GM21576 (cell line): ENCODE measurements around the gene LRMDA.

Experiments
- ATAC-seq: cut with Tn5 transposase; IDR thresholded peaks from one replicate; pipeline ENCODE4 v1.9.1; 2021; ENCODE audit warnings: mild to moderate bottlenecking, moderate library complexity; ENCODE audit not compliant: unreplicated experiment

The LRMDA gene

GRCh38 chr10:75531571-75532031, 100.2 kb downstream of the LRMDA start:
- ATAC-seq: no peak

DNA sequence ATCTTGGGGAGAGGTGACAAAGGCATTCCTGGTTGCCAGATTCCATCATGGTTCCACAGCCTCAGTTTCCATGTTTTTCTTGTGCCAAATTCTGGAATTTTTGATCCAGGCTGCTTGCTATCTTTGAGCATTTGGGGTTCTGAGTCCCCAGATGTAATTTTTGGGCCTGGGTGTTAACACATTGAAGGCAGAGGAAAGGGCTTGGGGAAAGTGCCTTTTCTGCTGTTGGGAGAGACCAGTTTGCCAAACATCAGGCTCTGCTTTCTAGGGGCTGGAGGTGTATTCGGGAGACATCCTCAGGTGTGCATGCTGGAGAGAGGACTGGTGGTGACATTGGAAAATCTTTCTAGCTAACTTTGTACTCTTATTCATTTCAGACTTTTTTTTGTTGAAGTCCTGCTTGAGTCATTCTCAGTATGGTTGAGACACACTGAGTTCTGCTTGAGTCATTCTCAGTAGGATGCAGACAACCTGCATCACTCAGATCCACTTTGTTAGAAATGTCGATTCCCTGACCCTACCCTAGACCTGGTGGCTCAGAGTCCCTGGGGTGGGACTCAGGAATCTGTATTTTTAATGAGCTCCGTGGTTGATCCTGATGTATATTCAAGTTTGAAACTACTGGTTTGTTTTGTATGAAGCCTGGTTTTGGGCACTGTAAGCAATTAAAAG, 101.0 kb downstream of the LRMDA start:
- ATAC-seq: no peak

- ATAC-seq: no peak
These were observed 106.7 kb downstream of the LRMDA start for GRCh38 chr10:75538144-75538543.

DNA sequence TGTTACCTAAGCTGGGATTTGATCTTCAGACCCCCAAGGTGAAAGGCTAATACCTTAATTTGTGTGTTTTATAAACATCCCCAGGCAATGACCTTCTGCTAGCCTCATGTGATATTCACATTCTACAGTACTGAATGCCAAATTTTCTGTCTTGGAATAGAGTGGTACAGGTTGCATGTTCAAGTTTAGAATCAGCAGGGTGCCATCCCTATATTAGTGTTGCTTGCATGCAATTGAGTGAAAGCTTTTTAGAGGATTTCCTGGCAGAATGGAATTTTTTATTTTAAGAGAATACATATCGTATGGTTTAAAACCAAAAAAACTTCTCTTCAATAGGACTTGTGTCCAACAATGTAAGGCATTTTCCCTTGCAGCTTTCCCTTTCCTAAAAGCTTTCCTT, 107.3 kb downstream of the LRMDA start:
- no peak for ATAC-seq

DNA sequence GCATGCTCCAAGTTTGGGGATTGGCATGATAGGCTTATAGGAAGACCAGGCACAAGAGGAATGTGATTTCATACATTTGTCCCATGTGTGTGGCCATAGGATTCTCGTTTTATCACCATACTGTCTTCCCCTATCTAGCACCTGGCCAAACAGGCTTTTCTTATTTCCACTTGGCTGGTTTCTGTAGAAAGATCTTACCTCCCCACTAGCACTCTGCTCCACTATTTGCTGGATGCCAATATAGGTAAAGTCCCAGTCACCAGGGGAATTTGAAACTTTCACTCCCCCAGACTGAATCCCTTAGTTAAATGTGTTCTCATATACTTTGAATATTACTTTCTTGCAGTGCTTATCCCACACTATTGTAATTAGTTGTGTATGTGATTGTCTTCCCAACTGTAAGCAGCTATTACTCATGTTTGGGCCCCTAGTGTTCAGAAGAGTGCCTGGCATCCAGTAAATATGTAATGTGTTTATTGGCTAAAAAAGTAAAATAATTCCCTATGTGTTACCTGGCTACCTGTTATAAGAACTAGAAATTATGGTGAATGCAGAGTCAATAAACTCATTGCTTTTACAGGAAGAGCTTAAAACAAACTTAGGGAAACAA, 109.0 kb downstream of the LRMDA start:
- ATAC-seq: no peak

- no peak for ATAC-seq
These were observed 109.6 kb downstream of the LRMDA start for GRCh38 chr10:75540981-75541380.

- ATAC-seq: no peak
These were observed 110.0 kb downstream of the LRMDA start for GRCh38 chr10:75541411-75541810.

- ATAC-seq: no peak
These were observed 110.7 kb downstream of the LRMDA start for GRCh38 chr10:75542084-75542483.

DNA sequence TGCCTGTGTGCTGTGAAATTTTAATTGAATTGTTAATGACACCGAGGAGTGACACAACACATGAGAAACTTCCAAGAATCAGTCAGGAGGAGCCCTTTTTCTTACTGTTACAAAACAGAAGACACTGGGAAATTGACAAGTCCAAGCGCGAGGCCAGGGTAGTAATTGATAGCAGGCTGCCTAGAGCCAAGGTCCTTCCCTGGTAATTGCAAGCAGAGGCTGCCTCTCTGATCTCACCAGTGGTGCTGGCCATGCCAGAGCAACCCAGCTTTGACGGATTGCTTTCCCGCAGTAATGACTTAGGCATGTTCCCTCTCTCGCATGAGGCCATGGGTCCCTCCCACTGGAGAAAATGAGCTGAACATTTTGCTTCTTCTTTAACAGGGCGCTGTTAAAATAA, 111.5 kb downstream of the LRMDA start:
- ATAC-seq: no peak

DNA sequence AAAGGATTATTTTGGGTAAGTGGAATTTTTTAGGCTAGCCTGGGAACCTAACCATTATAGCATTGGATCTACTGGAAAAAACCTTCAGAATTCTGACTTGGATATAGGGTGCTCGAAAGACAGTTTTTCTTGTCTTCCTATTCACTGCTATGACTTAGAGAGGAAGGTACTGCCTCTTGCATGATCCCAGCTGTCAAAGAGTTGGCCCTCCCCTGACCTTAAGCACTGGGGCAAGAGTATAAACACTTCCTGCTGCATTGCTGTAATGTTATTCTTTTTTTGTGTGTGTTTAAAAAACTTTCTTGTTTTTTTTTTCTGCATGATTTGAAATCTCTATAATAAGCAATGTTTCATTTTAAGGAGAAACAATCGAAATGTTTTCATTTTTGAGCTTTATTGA, 113.0 kb downstream of the LRMDA start:
- no peak for ATAC-seq

- ATAC-seq: no peak
These were observed 113.7 kb downstream of the LRMDA start for GRCh38 chr10:75544993-75545706.

- no peak for ATAC-seq
These were observed 114.6 kb downstream of the LRMDA start for GRCh38 chr10:75546004-75546403.

GRCh38 chr10:75547391-75548298, 116.2 kb downstream of the LRMDA start:
- no peak for ATAC-seq

DNA sequence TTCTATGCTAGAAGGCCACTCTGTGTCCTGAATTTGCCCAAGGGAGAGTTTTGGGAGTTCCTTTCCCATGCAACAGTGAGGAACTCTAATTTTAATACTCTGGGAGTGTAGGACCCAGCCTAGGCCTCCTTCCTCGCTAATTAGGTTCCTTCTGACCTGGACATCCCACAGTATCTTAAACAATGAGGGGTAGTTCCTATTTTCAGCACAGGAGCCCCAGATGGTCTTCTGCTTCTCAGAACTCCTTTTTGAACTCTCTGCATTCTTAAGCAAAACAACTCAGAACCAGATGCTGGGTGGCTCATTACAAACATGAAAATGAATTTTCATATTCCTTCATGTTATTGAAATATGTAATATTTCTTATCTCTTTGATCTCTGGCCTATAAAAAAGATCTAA, 116.9 kb downstream of the LRMDA start:
- ATAC-seq: no peak

DNA sequence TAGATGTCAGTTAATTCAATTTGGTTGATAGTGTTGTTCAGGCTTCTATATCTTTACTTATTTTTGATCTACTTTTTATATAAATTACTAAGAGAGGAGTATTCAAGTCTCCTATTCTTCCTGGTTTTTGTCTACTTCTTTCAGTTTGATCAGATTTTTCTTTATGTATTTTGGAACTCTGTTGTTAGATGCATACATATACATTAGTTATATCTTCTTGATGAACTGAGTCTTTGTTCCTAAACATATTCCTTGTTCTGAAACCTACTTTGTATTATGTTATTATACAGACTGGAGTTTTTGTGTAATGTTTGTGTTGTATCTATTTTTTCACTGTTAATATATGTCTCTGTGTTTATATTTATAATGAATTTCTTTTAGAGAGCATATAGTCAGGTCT, 118.8 kb downstream of the LRMDA start:
- no peak for ATAC-seq

DNA sequence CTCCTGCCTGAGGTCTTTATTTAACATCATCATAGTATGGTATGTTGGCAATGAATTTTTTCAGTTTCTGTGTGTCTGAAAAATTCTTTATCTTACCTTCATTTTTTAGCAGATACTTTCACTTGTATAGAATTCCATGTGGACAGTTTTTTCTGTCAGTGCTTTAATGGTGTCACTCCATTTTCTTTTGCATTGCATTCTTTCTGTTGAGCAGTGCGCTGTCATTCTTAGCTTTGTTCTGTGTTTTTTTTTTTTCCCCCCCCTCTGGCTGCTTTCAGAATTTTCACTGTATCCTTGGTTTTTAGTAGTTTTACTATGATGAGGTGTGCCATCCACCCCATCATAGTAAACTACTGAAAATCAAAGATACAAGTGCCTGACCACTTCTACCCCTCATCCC, 120.7 kb downstream of the LRMDA start:
- no peak for ATAC-seq

GRCh38 chr10:75553550-75553949, 122.1 kb downstream of the LRMDA start:
- no peak for ATAC-seq

DNA sequence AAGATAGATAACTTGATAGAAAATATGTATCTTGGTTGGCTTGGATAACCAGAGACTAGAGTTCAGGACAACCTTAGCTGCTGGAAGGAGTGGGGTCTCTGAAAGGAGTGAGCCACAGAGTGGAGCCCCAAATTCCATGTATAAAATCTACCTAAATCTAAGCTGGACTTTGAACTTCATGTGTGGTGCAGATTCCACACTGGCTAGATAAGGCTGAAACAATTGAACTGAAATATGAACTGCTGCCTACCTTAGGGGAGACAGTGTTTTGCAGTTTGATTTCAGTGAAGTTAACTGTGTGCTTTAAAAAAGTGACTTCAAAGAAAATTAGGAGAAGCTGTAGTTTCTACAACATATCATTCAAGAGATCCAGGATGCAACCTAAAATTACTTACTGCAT, 123.9 kb downstream of the LRMDA start:
- ATAC-seq: no peak

GRCh38 chr10:75556320-75556719, 124.9 kb downstream of the LRMDA start:
- ATAC-seq: no peak

GRCh38 chr10:75565286-75566251, 134.1 kb downstream of the LRMDA start:
- no peak for ATAC-seq
